Osteoblast (primary cell): ENCODE data around the gene RPL34. TPM values are rescaled to one million over a fixed set of nuclear protein-coding genes. Genes with fewer than 3 reads are reported as not detected.

Experiments used
- DNase-seq: peaks from one replicate; pipeline ENCODE4 v3.0.0; 2011; ENCODE audit warnings: low spot score, mixed read lengths; ENCODE audit not compliant: insufficient read length; ENCODE audit errors: missing footprints
- H2AFZ ChIP-seq: 2 replicates; pipeline ENCODE4 v1.6.0; 2011; ENCODE audit warnings: mild to moderate bottlenecking, low read length
- H3K27ac ChIP-seq: 2 replicates; pipeline ENCODE4 v1.5.1; 2011; ENCODE audit warnings: mild to moderate bottlenecking, low read depth, low read length, moderate library complexity
- H3K27me3 ChIP-seq: 2 replicates; pipeline ENCODE4 v1.6.0; 2012; ENCODE audit warnings: mild to moderate bottlenecking, control low read depth, inconsistent platforms, low read length, moderate library complexity; ENCODE audit not compliant: insufficient read depth
- H3K36me3 ChIP-seq: 2 replicates; pipeline ENCODE4 v1.5.1; 2011; ENCODE audit warnings: mild to moderate bottlenecking, low read length, control low read depth, moderate library complexity; ENCODE audit not compliant: insufficient read depth
- H3K4me1 ChIP-seq: 2 replicates; pipeline ENCODE4 v1.5.1; 2011; ENCODE audit warnings: mild to moderate bottlenecking, low read length, control low read depth, moderate library complexity; ENCODE audit not compliant: insufficient read depth
- H3K4me2 ChIP-seq: 2 replicates; pipeline ENCODE4 v1.6.0; 2011; ENCODE audit warnings: mild to moderate bottlenecking, low read length; ENCODE audit not compliant: insufficient read depth
- H3K4me3 ChIP-seq: fragments of 200-600 bp; sonication (generic); 3 replicates; pipeline ENCODE4 v1.5.1; 2012; ENCODE audit warnings: mild to moderate bottlenecking, low read length, inconsistent platforms; ENCODE audit not compliant: insufficient read depth
- H3K79me2 ChIP-seq: 2 replicates; pipeline ENCODE4 v1.6.0; 2012; ENCODE audit warnings: mild to moderate bottlenecking, low read length, control low read depth, inconsistent platforms; ENCODE audit not compliant: insufficient read depth
- H3K9me3 ChIP-seq: 2 replicates; pipeline ENCODE4 v1.5.1; 2011; ENCODE audit warnings: low read depth, low read length, control low read depth
- H4K20me1 ChIP-seq: 2 replicates; pipeline ENCODE4 v1.6.0; 2012; ENCODE audit warnings: mild to moderate bottlenecking, low read length, control low read depth; ENCODE audit not compliant: insufficient read depth
- CTCF ChIP-seq: IDR thresholded peaks from 2 replicates; pipeline ENCODE4 v1.5.1; 2011; ENCODE audit warnings: mild to moderate bottlenecking, low read depth, low read length, moderate library complexity; ENCODE audit errors: extremely low read depth
- small RNA-seq: library from RNA; depleted of rRNA; stranded (forward); fragments of <200 nt; gene quantifications from one replicate; pipeline ENCODE3, GENCODE V24; 2012
- total RNA-seq: library from RNA; depleted of rRNA; stranded (reverse); fragments of >200 nt; gene quantifications from 2 replicates; pipeline ENCODE4 v1.2.3, GENCODE V29; 2012

RPL34 gene
- total RNA-seq, 1 donor = 448 TPM

GRCh38 chr4:108674356-108674977 lies 54.1 kb downstream of the RPL34 start:
- no peaks in the 10 kb centered on the region for H3K79me2 ChIP-seq
- H4K20me1 ChIP-seq = no peaks in the 10 kb centered on the region
- H3K4me3 ChIP-seq = no peak overlapping the region
- no peaks in the 10 kb centered on the region for H3K27me3 ChIP-seq
- H3K36me3 ChIP-seq = peaks cover 45% of the 10 kb centered on the region
- H3K9me3 ChIP-seq = no peaks in the 10 kb centered on the region
- no peak overlapping the region for H2AFZ ChIP-seq
- no peak overlapping the region for H3K27ac ChIP-seq
- no peak for DNase-seq
- H3K4me2 ChIP-seq = no peak overlapping the region
- no peaks in the 10 kb centered on the region for H3K4me1 ChIP-seq
- TF ChIP-seq CTCF = no peak

Small RNAs within 50 kb of the gene (small RNA-seq; reads per million reads assigned to genes)
- not detected for gene RNU6-431P

Other genes with a start within 250 kb of the RPL34 start
- gene OSTC, start 30.0 kb downstream of the RPL34 start, total RNA-seq = 256 and 312 TPM in 2 replicates
- not detected in 2 replicates for gene ETNPPL, start 142.5 kb downstream of the RPL34 start, total RNA-seq